Measurements from ENCODE around the gene KICS2. TPM values are rescaled to one million over a fixed set of nuclear protein-coding genes. Genes with fewer than 3 reads are reported as not detected.

The KICS2 gene
- total and polyA plus RNA-seq, 2 of the 13 experiments (the other 11 are each of a cell fraction or from before 2014, with no cell fraction given), result 3.5 to 6.6 TPM

- no peak overlapping the region for H3K27ac ChIP-seq (ENCODE audit: extremely low read length, insufficient read depth, low read length)
- H3K79me2 ChIP-seq (ENCODE audit: insufficient read depth, low read length), result no peaks in the 10 kb centered on the region
- WGBS (ENCODE audit: low lambda C conversion rate), result 78% methylated on average over 5 of the region's 5 CpGs
- H3K9ac ChIP-seq (ENCODE audit: insufficient read depth, low read depth, low read length), result no peak overlapping the region
- ChIA-PET CTCF (ENCODE audit: low intra/inter-chr PET ratio, low total read pairs) (no interaction called here), POLR2A (no interaction called here)
- no peak for FAIRE-seq
- H2AFZ ChIP-seq (ENCODE audit: low read length), result no peak overlapping the region
- H3K4me2 ChIP-seq (ENCODE audit: low read depth, low read length), result no peak overlapping the region
- DNase-seq (ENCODE audit: low spot score), result no peak
- H3K27me3 ChIP-seq (ENCODE audit: control insufficient read depth in 1 of 2, insufficient read depth in 2 of 2, low read length in 2 of 2), result no peaks in the 10 kb centered on the region
- H3K4me3 ChIP-seq (replicated peaks in 1 of 3; ENCODE audit: insufficient read depth in 1 of 3, low read depth in 2 of 3, low read length in 3 of 3), result no peak overlapping the region
- H3K4me1 ChIP-seq (ENCODE audit: insufficient read depth, low read length), result peaks cover 10% of the 10 kb centered on the region
- no peaks in the 10 kb centered on the region; a peak in 2 of 5 replicates for H3K36me3 ChIP-seq (replicated peaks in 1 of 2; ENCODE audit: control insufficient read depth in 1 of 2, insufficient read depth in 2 of 2, low read length in 2 of 2)
- BruUV-seq (replicated peaks), result no TSS peak
- no peak for ATAC-seq
- H3K9me3 ChIP-seq (ENCODE audit: low read length), result no peaks in the 10 kb centered on the region
- TF ChIP-seq ZNF790 (CRISPR knock-in tag; IDR thresholded peaks at IDR 0.05; ENCODE audit: borderline replicate concordance), result no peak
- TF ChIP-seq THAP7 (CRISPR knock-in tag; IDR thresholded peaks at IDR 0.05), result no peak
- TF ChIP-seq ZNF333 (CRISPR knock-in tag; IDR thresholded peaks at IDR 0.05; ENCODE audit: borderline replicate concordance), result no peak
- peak; percentile 79 for TF ChIP-seq CEBPB (IDR thresholded peaks at IDR 0.05; ENCODE audit: borderline replicate concordance, low read depth, low read length)
- no peak for TF ChIP-seq REL (CRISPR knock-in tag; conservative IDR thresholded peaks at IDR 0.05)
- no peak for TF ChIP-seq ZNF687 (CRISPR knock-in tag; IDR thresholded peaks at IDR 0.05)
- TF ChIP-seq ZNF670 (CRISPR knock-in tag; IDR thresholded peaks at IDR 0.05; ENCODE audit: borderline replicate concordance), result no peak
- no peak for TF ChIP-seq NCOA2 (CRISPR knock-in tag; IDR thresholded peaks at IDR 0.05)
- in situ Hi-C loops (cut with HindIII; ENCODE audit: extremely low pct_ligation_motif_present, low pct_unique_long_range_greater_than_20kb) (no loop called here), intact Hi-C loops (cut with micrococcal nuclease; ENCODE audit: unreplicated experiment) (no loop called here)
- no peaks in the 10 kb centered on the region for H4K20me1 ChIP-seq (ENCODE audit: insufficient read depth, low read length)
Observed at GRCh38 chr12:64212119-64212746, 9.9 kb downstream of the KICS2 start.
